ENCODE results near the gene PRB2.
"Not testable (repeated sequence)": the region's sequence is repeated elsewhere in the genome, so short reads cannot be mapped to it uniquely, and the experiment has no call there.

Gene PRB2

DNA sequence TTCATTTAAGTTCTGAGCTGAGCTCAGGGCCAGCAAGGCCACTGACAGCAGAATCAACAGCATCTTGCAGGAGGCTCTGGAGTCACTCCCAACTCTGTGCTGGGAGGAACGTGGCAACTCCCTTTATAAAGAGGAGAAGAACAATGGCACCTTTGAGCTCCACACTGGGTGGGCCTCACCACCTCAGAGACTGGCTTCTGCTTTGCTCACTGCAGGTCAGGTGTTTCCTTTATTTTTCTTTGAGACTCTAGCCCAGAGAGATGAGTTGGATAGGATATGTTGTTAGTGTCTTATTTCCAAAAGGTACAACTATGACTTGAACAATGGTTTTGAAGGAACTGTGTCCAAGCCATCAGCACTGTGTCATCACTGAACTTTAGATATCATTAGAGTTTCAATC lies at the start of gene PRB2:
Gene PRB2 (minus strand): TSS at position 101 of the 400 bp plus-strand sequence. CDS start 38 bp downstream, at position 63.
- DNase-seq (ENCODE audit: low spot score); in situ Hi-C loops (cut with MboI; ENCODE audit: low pct_unique_long_range_greater_than_20kb, low sequenced_read_pairs, unreplicated experiment): not testable (repeated sequence)

- no peak for DNase-seq (ENCODE audit: low spot score)
- in situ Hi-C loops (cut with MboI; ENCODE audit: low pct_unique_long_range_greater_than_20kb, low sequenced_read_pairs, unreplicated experiment), result no loop called here
- TF ChIP-seq, protein P1, sequence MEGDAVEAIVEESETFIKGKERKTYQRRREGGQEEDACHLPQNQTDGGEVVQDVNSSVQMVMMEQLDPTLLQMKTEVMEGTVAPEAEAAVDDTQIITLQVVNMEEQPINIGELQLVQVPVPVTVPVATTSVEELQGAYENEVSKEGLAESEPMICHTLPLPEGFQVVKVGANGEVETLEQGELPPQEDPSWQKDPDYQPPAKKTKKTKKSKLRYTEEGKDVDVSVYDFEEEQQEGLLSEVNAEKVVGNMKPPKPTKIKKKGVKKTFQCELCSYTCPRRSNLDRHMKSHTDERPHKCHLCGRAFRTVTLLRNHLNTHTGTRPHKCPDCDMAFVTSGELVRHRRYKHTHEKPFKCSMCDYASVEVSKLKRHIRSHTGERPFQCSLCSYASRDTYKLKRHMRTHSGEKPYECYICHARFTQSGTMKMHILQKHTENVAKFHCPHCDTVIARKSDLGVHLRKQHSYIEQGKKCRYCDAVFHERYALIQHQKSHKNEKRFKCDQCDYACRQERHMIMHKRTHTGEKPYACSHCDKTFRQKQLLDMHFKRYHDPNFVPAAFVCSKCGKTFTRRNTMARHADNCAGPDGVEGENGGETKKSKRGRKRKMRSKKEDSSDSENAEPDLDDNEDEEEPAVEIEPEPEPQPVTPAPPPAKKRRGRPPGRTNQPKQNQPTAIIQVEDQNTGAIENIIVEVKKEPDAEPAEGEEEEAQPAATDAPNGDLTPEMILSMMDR (IDR thresholded peaks at IDR 0.05; ENCODE audit: extremely low read depth, insufficient read depth, missing control alignments), result no peak
Measured at GRCh38 chr12:11437966-11438365, 42.6 kb upstream of the PRB2 start.

- DNase-seq (ENCODE audit: low spot score), result no peak
- in situ Hi-C loops (cut with MboI; ENCODE audit: low pct_unique_long_range_greater_than_20kb, low sequenced_read_pairs, unreplicated experiment), result no loop called here
- TF ChIP-seq, protein P1 (IDR thresholded peaks at IDR 0.05; ENCODE audit: extremely low read depth, insufficient read depth, missing control alignments), result no peak
Measured at GRCh38 chr12:11433664-11434063, 38.3 kb upstream of the PRB2 start.

GRCh38 chr12:11431486-11431885 lies 36.1 kb upstream of the PRB2 start:
- TF ChIP-seq, protein P1 (IDR thresholded peaks at IDR 0.05; ENCODE audit: extremely low read depth, insufficient read depth, missing control alignments), result no peak
- no peak for DNase-seq (ENCODE audit: low spot score)
- in situ Hi-C loops (cut with MboI; ENCODE audit: low pct_unique_long_range_greater_than_20kb, low sequenced_read_pairs, unreplicated experiment), result no loop called here

GRCh38 chr12:11427341-11427740 lies 32.0 kb upstream of the PRB2 start:
- DNase-seq (ENCODE audit: low spot score), result no peak
- TF ChIP-seq, protein P1 (IDR thresholded peaks at IDR 0.05; ENCODE audit: extremely low read depth, insufficient read depth, missing control alignments), result no peak
- in situ Hi-C loops (cut with MboI; ENCODE audit: low pct_unique_long_range_greater_than_20kb, low sequenced_read_pairs, unreplicated experiment), result no loop called here

GRCh38 chr12:11412731-11413130 lies 17.4 kb upstream of the PRB2 start:
- TF ChIP-seq, protein P1 (IDR thresholded peaks at IDR 0.05; ENCODE audit: extremely low read depth, insufficient read depth, missing control alignments), result no peak
- DNase-seq (ENCODE audit: low spot score), result no peak
- in situ Hi-C loops (cut with MboI; ENCODE audit: low pct_unique_long_range_greater_than_20kb, low sequenced_read_pairs, unreplicated experiment), result no loop called here

DNA sequence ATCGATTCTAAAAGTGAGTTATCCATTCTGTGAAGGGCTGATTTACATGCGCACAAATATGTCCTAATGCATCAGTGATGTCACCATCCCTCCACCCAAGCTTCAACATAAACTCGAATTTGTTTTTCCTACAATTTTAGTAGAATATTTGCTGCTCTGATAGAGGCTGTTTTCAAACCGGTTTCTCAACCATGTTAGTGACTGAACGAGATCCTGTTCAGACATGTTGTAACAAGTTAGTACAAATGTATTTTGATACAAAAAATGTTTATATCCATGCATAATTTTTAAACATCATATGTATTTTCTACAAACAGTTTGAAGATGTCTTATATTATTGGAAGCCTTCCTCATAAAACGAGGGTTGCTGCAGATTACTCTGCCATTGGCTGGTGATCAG lies 12.7 kb upstream of the PRB2 start:
- TF ChIP-seq, protein P1 (IDR thresholded peaks at IDR 0.05; ENCODE audit: extremely low read depth, insufficient read depth, missing control alignments), result no peak
- in situ Hi-C loops (cut with MboI; ENCODE audit: low pct_unique_long_range_greater_than_20kb, low sequenced_read_pairs, unreplicated experiment), result no loop called here
- no peak for DNase-seq (ENCODE audit: low spot score)

All from GM13977 (cell line).